Right lung (tissue), 5 donors: ENCODE data around the gene ACOT7. TPM values are rescaled to one million over a fixed set of nuclear protein-coding genes. Genes with fewer than 3 reads are reported as not detected.
"Not testable (repeated sequence)": the region's sequence is repeated elsewhere in the genome, so short reads cannot be mapped to it uniquely, and the experiment has no call there.

Experiments
- DNase-seq, 2 donors: peaks; one replicate each; pipeline ENCODE4 v3.0.0-alpha.2; 2013
- polyA plus RNA-seq, 5 donors: library from polyadenylated mRNA; unstranded; fragments of 120-200 nt; gene quantifications; one replicate each; pipeline versions ENCODE4 v1.2.1 to v1.2.3, GENCODE V29; 2013; ENCODE audit warnings: inconsistent platforms in 1 of 5, low replicate concordance in 1 of 5; ENCODE audit not compliant: insufficient read length in 5 of 5, insufficient read depth in 1 of 5

Gene ACOT7
- polyA plus RNA-seq, 5 donors: 11.7 to 17.0 (median 14.4) TPM

- no peak for DNase-seq
Measured at GRCh38 chr1:6239213-6239752, 154.3 kb downstream of the ACOT7 start.

DNA sequence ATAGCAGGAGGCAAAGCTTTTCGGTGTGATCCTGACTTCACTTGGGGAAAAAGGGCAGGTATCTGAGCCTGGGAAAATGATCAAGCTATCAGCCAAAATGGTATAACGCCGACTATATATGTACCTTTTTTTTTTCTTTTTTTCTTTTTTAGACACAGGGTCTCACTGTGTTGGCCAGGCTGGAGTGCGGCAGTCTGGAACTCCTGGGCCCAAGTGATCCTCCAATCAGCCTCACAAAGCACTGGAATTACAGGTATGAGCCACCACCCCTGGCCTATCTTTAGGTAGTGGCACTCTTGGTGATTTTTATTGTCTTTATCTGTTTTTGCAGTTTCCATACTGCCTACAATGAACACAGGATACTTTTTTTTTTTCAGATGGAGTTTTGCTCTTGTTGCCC lies 156.5 kb downstream of the ACOT7 start:
- DNase-seq: no peak

DNA sequence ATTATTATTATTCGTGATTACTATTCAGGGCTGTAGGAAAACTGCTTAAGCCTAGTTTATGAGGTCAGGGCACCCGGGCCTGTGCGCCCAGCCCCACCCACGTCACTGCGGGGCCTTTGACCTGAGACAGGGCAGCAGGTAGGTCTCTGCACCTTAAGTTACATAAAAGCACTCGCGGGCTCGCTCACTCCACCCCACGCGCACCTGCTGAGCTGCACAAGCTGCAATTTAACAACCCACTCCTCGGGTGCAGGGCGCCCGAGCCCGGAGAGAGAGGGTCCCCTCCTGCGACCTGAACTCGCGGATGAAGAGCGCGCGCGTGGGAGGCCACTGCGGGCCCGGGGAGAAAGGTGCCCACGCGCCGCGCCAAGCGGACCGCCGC lies 158.3 kb downstream of the ACOT7 start:
- DNase-seq: no peak

DNA sequence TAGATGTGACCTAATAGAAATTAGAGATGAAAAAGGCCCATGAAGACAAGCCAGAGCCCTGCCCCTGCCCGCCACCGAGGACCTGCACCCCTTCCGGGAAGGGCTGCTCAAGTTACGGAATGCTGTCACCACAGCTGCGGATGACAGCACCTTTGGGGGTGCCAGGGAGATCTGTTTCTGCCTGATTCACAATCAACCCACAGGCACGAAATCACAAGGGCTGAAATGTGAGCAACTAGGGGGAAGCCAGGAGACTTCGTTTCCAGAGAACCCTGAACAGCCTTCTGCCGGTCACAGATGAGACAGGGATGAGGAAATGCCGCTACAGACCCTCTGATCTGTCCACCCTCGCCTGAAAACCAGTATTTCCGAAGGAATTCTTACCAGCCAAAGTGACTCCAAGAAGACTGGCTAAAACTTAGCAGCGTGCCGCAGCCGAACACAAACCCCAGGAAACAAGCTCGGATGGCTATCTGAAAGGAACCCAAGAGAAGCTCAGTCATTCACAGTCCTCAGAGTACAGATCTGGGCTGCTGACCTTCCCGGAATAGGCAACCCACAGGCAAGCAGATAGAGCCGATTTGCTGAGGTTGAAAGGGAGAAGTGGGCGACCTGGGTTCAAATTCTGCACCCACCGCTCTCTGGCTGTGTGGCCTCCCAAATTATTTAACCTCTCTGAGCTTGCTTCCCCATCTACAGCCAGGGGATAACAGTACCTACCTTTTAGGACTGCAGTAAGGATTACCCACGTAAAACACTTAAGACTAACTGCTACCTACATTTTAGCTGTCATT lies 158.9 kb downstream of the ACOT7 start:
- DNase-seq: no peak

DNA sequence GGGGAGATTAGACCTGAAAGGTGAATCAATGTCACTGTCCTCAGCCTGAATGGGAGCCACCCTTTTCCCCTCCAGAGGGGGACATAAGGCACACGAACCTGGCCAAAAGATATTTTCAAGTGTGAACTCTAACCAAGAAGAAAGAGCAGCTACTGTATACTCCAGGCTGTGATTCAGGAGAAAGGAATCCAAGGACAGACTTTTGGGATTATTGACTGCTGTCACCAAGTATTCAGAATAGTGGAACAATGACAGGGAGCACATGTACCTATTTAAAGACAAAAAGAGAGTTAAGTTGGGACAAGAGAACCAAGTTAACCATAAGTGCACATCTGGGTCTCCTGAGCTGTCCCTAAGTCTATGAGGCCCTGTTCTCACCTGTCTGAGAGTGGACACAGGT lies 160.2 kb downstream of the ACOT7 start:
- no peak for DNase-seq

GRCh38 chr1:6225651-6226050 lies 167.9 kb downstream of the ACOT7 start:
- no peak for DNase-seq

GRCh38 chr1:6224718-6225117 lies 168.8 kb downstream of the ACOT7 start:
- DNase-seq: no peak

DNA sequence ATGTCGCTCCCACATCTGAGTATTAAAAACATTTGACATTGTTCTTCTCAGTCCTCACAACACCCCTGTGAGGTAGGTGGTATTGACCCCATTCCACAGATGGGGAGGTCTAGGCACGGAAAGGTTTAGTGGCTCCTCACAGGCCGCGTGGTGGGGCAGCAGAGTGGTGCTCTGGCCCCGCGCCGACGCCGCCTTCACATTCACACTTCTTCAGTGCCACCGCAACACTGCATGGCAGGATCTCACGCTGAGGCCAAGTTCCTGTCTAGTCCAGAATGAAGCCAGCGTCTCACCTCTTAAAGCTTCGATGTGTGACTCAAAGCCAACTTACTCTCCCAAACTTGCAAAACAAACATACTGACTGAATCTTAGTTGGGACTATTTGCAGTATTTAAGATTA lies 169.9 kb downstream of the ACOT7 start:
- DNase-seq: no peak

DNA sequence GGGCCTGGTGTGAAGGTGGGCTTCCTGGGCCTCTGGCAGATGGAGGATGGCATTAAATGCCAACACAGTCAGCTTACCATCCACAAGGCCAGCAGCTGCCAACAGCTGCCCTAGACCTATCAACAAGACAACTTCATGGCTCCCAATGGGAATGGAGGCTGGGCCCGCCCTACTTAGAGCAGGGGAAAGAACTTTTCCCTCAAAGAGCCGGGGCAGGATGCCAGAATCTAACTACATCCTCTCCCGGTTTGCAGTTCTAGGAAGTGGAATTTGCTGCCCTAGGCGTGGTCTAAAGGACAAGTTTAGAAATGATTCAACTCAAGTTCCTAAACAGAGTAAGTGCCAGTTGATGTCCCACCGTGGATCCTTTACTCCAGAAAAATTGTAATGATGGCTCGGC lies 170.9 kb downstream of the ACOT7 start:
- no peak for DNase-seq

GRCh38 chr1:6221210-6221784 lies 172.3 kb downstream of the ACOT7 start:
- no peak for DNase-seq

GRCh38 chr1:6220236-6220635 lies 173.3 kb downstream of the ACOT7 start:
- no peak for DNase-seq

DNA sequence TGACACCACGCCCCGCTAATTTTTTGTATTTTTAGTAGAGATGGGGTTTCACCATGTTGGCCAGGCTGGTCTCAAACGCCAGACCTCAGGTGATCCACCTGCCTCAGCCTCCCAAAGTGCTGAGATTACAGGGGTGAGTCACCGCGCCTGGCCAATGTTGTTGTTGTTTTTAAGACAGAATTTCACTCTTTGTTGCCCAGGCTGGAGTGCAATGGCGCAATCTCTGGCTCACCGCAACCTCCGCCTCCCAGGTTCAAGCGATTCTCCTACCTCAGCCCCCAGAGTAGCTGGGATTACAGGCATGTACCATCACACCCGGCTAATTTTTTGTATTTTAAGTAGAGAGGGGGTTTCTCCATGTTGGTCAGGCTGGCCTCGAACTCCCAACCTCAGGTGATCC lies 173.9 kb downstream of the ACOT7 start:
- not testable (repeated sequence) for DNase-seq

DNA sequence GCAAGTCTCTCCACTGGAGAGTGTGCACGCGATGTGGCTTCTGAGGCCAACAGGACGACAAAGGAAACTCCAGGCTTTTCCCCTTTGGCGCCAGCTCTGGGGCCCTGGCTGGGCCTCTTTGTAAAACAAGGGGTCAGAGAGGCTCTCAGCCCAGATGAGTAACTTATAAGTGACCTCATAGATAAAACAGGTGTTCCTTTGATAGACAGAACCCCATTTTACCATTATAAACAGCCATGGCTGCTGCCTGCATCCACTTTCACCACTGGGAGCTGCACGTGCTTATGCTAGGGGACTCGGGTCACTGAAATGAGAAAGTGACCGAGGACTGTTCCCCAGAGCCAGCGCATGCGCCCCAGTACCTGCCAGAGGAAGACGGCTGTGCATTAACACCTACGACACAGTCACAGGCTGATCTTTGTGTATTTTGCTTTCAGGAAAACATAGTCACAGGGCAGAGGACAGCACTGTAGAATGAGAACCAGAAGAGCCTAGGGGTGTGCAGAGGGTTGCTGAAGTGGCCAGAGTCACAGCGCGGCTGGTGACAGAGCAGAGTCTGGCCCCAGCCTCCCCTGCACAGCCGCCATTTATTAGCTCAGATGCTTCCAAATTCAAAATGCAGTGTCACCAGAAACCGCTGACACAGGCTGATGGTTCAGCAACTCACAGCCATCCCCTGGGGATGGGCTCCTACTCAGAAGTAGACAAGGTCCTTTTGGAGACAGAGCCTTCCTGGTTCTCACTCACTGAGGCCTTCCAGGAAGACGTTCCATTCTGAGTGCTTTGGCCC lies 175.0 kb downstream of the ACOT7 start:
- no peak for DNase-seq

Other genes starting within 250 kb of the ACOT7 start
- under 1 TPM; 0.07 to 0.31 (median 0.21) TPM for gene CHD5, start 213.4 kb downstream of the ACOT7 start, polyA plus RNA-seq
- gene RPL22, start 194.2 kb downstream of the ACOT7 start, polyA plus RNA-seq: 100 to 1,000 TPM; 588 to 886 (median 686) TPM
- 10 to 100 TPM in 4 of 5 donors, 1 to 10 TPM in 1; 9.5 to 17.1 (median 14.9) TPM for gene RNF207, start 187.6 kb downstream of the ACOT7 start, polyA plus RNA-seq
- gene ICMT, start 157.8 kb downstream of the ACOT7 start, polyA plus RNA-seq: 10 to 100 TPM; 37.8 to 46.9 (median 40.1) TPM
- gene HES3, start 149.6 kb downstream of the ACOT7 start, polyA plus RNA-seq: not detected
- 10 to 100 TPM; 12.0 to 37.0 (median 15.3) TPM for gene GPR153, start 132.7 kb downstream of the ACOT7 start, polyA plus RNA-seq
- under 1 TPM; 0.04 to 0.24 (median 0.22) TPM for gene HES2, start 26.2 kb upstream of the ACOT7 start, polyA plus RNA-seq
- gene ESPN, start 31.0 kb upstream of the ACOT7 start, polyA plus RNA-seq: 1 to 10 TPM; 1.2 to 3.8 (median 2.4) TPM
- gene TNFRSF25, start 72.4 kb upstream of the ACOT7 start, polyA plus RNA-seq: 10 to 100 TPM; 16.5 to 32.9 (median 27.1) TPM
- 10 to 100 TPM; 20.0 to 33.7 (median 28.7) TPM for gene PLEKHG5, start 97.9 kb upstream of the ACOT7 start, polyA plus RNA-seq
- gene NOL9, start 160.7 kb upstream of the ACOT7 start, polyA plus RNA-seq: 10 to 100 TPM; 15.2 to 24.4 (median 22.4) TPM
- gene TAS1R1, start 161.5 kb upstream of the ACOT7 start, polyA plus RNA-seq: under 1 TPM in 4 of 5 donors, not detected in 1; 0.17 to 0.54 (median 0.19) TPM
- 10 to 100 TPM; 22.8 to 37.6 (median 32.7) TPM for gene ZBTB48, start 186.2 kb upstream of the ACOT7 start, polyA plus RNA-seq
- 10 to 100 TPM in 4 of 5 donors, 1 to 10 TPM in 1; 8.4 to 17.4 (median 13.2) TPM for gene KLHL21, start 209.1 kb upstream of the ACOT7 start, polyA plus RNA-seq
- 10 to 100 TPM; 16.1 to 21.2 (median 20.7) TPM for gene PHF13, start 220.0 kb upstream of the ACOT7 start, polyA plus RNA-seq
- 10 to 100 TPM; 13.1 to 24.1 (median 17.8) TPM for gene THAP3, start 231.1 kb upstream of the ACOT7 start, polyA plus RNA-seq